ENCODE results near the gene KCNMB2. TPM values are rescaled to one million over a fixed set of nuclear protein-coding genes. Genes with fewer than 3 reads are reported as not detected.
"Not testable (repeated sequence)": the region's sequence is repeated elsewhere in the genome, so short reads cannot be mapped to it uniquely, and the experiment has no call there.

KCNMB2 gene
- total RNA-seq, 4 donors from 2014 or later = not detected

- DNase-seq = no peak
- H3K36me3 ChIP-seq = no peaks in the 10 kb centered on the region
- no peaks in the 10 kb centered on the region for H3K4me1 ChIP-seq
- H3K4me3 ChIP-seq = no peak overlapping the region
- H3K27me3 ChIP-seq = no peaks in the 10 kb centered on the region
- H3K27ac ChIP-seq = no peak overlapping the region
- no peak for TF ChIP-seq POLR2A (IDR thresholded peaks at IDR 0.05)
- no peak for TF ChIP-seq CTCF (IDR thresholded peaks at IDR 0.05)
- no peaks in the 10 kb centered on the region for H3K9me3 ChIP-seq
Measured at GRCh38 chr3:178514401-178514800, 21.8 kb upstream of the KCNMB2 start.

GRCh38 chr3:178515076-178515744, 21.0 kb upstream of the KCNMB2 start:
- not testable (repeated sequence) for H3K36me3 ChIP-seq, H3K4me3 ChIP-seq, H3K4me1 ChIP-seq, H3K27me3 ChIP-seq, H3K27ac ChIP-seq, H3K9me3 ChIP-seq, DNase-seq

- DNase-seq = no peak
- TF ChIP-seq POLR2A (IDR thresholded peaks at IDR 0.05) (no peak), CTCF (IDR thresholded peaks at IDR 0.05) (no peak)
- Histone ChIP-seq H3K9me3 (no peaks in the 10 kb centered on the region), H3K27me3 (no peaks in the 10 kb centered on the region), H3K27ac (no peak overlapping the region), H3K4me3 (no peak overlapping the region), H3K4me1 (no peaks in the 10 kb centered on the region), H3K36me3 (no peaks in the 10 kb centered on the region)
Measured at GRCh38 chr3:178517665-178518334, 18.4 kb upstream of the KCNMB2 start.

GRCh38 chr3:178518660-178519396, 17.4 kb upstream of the KCNMB2 start:
- Histone ChIP-seq H3K4me1 (no peaks in the 10 kb centered on the region), H3K9me3 (no peaks in the 10 kb centered on the region), H3K27ac (no peak overlapping the region), H3K4me3 (no peak overlapping the region), H3K36me3 (no peaks in the 10 kb centered on the region), H3K27me3 (no peaks in the 10 kb centered on the region)
- TF ChIP-seq CTCF (IDR thresholded peaks at IDR 0.05) (no peak), POLR2A (IDR thresholded peaks at IDR 0.05) (no peak)
- DNase-seq = no peak

GRCh38 chr3:178519701-178520100, 16.5 kb upstream of the KCNMB2 start:
- no peak overlapping the region for H3K27ac ChIP-seq

More at GRCh38 chr3:178519701-178520100, 16.5 kb upstream of the KCNMB2 start:
- no peaks in the 10 kb centered on the region for H3K36me3 ChIP-seq
- DNase-seq = no peak
- H3K27me3 ChIP-seq = no peaks in the 10 kb centered on the region
- TF ChIP-seq CTCF (IDR thresholded peaks at IDR 0.05) (no peak), POLR2A (IDR thresholded peaks at IDR 0.05) (no peak)
- no peaks in the 10 kb centered on the region for H3K4me1 ChIP-seq
- no peaks in the 10 kb centered on the region for H3K9me3 ChIP-seq
- H3K4me3 ChIP-seq = no peak overlapping the region
